Uterus (tissue), 4 donors: ENCODE data around the gene EPHB2. TPM values are rescaled to one million over a fixed set of nuclear protein-coding genes. Genes with fewer than 3 reads are reported as not detected.
A peak's percentile ranks its signal among the peaks of the same experiment; 100 is the strongest.

Experiments used
- DNase-seq, 2 donors: peaks; one replicate each; pipeline ENCODE4 v3.0.0-alpha.2; 2019 to 2020
- H3K27ac ChIP-seq, 2 donors: fragments of 200-600 bp; sonication (generic); 1 replicate in 1 of 2; 2 replicates in 1 of 2; pipeline ENCODE4 v1.5.1; 2016 to 2018
- H3K27me3 ChIP-seq, 2 donors: fragments of 200-600 bp; sonication (generic); one replicate each; pipeline ENCODE4 v1.5.1; 2018 to 2019; ENCODE audit warnings: control low read depth in 1 of 2
- H3K36me3 ChIP-seq, 2 donors: fragments of 200-600 bp; sonication (generic); one replicate each; pipeline ENCODE4 v1.5.1; 2019; ENCODE audit warnings: control low read depth in 1 of 2
- H3K4me1 ChIP-seq, 2 donors: fragments of 200-600 bp; sonication (generic); one replicate each; pipeline ENCODE4 v1.5.1; 2018 to 2019; ENCODE audit warnings: control low read depth in 1 of 2
- H3K4me3 ChIP-seq, 2 donors: fragments of 200-600 bp; sonication (generic); 1 replicate in 1 of 2; 2 replicates in 1 of 2; pipeline ENCODE4 v1.5.1; 2018 to 2019; ENCODE audit warnings: mild to moderate bottlenecking in 1 of 2
- H3K9me3 ChIP-seq, 2 donors: fragments of 200-600 bp; sonication (generic); one replicate each; pipeline ENCODE4 v1.5.1; 2019; ENCODE audit warnings: control low read depth in 1 of 2
- POLR2A ChIP-seq, 2 donors: fragments of 450-650 bp; IDR thresholded peaks; one replicate each; pipeline ENCODE4 v1.6.1; 2016; ENCODE audit warnings: antibody characterized with exemption in 2 of 2, mild to moderate bottlenecking in 1 of 2, moderate library complexity in 1 of 2
- intact Hi-C: fragments of 100-400 bp; cut with DNase I; formaldehyde crosslinking; loops from one replicate; pipeline ENCODE4 v1.15.1; 2023; ENCODE audit warnings: low total_unique reads
- total RNA-seq, 4 donors: library from RNA; depleted of rRNA in 3 of 4; stranded (reverse); fragments of >200 nt in 3 of 4; gene quantifications; one replicate each; pipeline versions ENCODE4 v1.1.0 to v1.2.4, GENCODE V29; 2014 to 2023
- TF ChIP-seq, protein P1 (sequence below), 4 experiments: fragments of 200-600 bp in 2 of 4; fragments of 450-650 bp in 2 of 4; sonication (generic) in 2 of 4; IDR thresholded peaks; one replicate each; pipeline ENCODE4 v1.5.1; 2016 to 2019; ENCODE audit warnings: antibody characterized with exemption in 4 of 4, mild to moderate bottlenecking in 2 of 4, moderate library complexity in 1 of 4
- donor health status: DM: yes; HTN: yes; CAD: no.

Gene EPHB2
- total RNA-seq, 4 donors from 2014 or later, result under 0.01 to 49.6 (median 2.2) TPM

DNA sequence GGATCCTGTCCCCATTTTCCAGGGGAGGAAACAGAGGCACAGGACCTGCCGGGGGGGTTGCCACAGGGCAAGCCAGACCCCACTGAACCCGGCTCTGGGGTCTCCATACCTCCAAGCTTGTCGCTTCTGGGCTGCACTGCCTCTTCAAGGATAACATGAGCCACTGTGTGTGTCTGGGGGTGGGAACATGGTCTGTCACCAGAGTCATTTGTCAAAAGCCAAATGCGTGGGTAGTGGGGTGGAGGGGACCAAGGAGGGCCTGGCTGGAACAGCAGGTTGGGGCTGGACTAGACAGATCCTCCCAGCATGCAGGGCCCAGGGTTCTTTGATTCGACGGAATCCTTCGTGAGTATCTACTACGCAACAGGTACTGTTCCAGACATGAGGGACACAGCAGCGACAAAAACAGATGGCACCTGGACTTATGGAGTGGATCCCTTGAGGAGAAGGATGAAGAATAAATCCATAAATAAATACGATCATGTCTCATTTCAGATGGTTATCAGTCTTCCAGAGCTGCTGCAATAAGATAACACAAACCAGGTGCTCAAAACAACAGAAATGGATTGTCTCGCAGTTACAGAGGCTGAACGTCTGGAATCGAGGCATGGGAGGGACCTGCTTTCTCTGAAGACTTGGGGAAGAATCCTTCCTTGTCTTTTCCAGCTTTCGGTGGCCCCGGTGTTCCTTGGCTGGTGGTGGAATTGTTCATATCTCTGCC, 28.9 kb upstream of the EPHB2 start:
- Histone ChIP-seq H3K36me3 (no peaks in the 10 kb centered on the region), H3K4me1 (no peaks in the 10 kb centered on the region), H3K27me3 (no peaks in the 10 kb centered on the region), H3K4me3 (no peak overlapping the region), H3K9me3 (no peaks in the 10 kb centered on the region), H3K27ac (no peak overlapping the region)
- intact Hi-C loops, result no loop called here
- no peak for TF ChIP-seq POLR2A (IDR thresholded peaks at IDR 0.05)
- TF ChIP-seq, protein P1, sequence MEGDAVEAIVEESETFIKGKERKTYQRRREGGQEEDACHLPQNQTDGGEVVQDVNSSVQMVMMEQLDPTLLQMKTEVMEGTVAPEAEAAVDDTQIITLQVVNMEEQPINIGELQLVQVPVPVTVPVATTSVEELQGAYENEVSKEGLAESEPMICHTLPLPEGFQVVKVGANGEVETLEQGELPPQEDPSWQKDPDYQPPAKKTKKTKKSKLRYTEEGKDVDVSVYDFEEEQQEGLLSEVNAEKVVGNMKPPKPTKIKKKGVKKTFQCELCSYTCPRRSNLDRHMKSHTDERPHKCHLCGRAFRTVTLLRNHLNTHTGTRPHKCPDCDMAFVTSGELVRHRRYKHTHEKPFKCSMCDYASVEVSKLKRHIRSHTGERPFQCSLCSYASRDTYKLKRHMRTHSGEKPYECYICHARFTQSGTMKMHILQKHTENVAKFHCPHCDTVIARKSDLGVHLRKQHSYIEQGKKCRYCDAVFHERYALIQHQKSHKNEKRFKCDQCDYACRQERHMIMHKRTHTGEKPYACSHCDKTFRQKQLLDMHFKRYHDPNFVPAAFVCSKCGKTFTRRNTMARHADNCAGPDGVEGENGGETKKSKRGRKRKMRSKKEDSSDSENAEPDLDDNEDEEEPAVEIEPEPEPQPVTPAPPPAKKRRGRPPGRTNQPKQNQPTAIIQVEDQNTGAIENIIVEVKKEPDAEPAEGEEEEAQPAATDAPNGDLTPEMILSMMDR (IDR thresholded peaks at IDR 0.05), result no peak
- no peak for DNase-seq

DNA sequence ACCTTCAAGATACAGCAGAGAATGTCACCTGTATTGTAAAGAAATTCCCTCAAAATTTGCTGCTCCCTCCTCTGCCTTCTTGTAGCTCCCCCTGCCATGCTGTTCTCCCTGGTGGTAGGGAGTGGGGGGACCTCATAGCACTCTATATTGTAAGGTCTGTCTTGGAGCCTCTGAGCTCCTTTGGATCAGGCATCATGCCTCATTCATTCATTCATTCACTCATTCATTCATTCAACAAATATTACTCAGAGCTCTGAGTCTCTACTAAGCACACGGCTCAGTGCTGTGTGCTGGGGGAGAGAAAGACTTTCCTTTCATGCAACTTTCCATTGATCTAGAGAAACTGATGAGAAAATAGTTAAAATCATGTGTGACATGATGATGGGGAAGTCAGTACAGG, 27.1 kb upstream of the EPHB2 start:
- no peak overlapping the region for H3K4me3 ChIP-seq
- H3K9me3 ChIP-seq, result no peaks in the 10 kb centered on the region
- no peaks in the 10 kb centered on the region for H3K4me1 ChIP-seq
- no peak overlapping the region for H3K27ac ChIP-seq
- DNase-seq, result no peak
- intact Hi-C loops, result no loop called here
- TF ChIP-seq, protein P1 (IDR thresholded peaks at IDR 0.05), result no peak
- TF ChIP-seq POLR2A (IDR thresholded peaks at IDR 0.05), result no peak
- no peaks in the 10 kb centered on the region for H3K36me3 ChIP-seq
- H3K27me3 ChIP-seq, result no peaks in the 10 kb centered on the region

DNA sequence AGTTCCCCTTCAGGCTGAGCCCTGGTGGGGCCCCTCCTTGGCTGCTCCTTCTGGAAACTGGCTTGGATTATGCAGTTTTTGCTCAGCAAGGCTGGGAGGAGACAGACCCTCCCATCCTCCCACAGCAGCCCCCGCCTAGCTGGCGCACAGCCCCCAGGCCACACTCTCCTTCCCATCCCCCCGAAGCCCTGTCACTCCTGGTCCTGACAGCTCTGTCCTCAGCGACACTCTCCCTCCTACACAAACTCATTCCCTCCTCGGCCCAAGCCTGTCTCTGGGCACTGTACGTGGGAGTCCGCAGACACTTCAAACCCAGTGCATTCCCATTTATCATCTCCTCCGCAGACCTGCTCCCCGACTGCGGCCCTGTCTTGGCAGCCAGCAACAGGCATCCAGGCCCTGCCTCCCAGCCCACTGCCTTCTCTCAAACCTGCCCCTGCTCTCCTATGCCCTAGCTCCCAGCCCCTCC, 25.0 kb upstream of the EPHB2 start:
- no peak overlapping the region for H3K4me3 ChIP-seq
- intact Hi-C loops, result no loop called here

DNA sequence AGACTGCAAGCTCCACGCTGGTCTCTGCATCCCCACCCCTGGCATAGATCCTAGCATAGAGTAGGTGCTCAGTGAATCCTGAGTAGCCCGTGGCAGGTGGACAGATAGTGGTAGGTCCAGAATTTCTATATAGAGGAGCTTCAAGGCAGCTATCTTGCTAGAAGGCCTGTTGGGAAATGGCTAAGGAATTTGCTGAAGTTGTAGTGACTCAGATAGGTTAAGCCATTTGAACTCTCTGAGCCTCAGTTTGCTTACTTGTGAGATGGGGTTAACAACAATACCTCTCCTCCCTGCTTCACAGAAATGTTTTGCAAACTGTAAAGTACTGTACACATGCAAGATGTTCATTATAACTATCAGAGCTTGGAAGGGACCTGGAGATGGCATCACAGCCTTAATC, 23.4 kb upstream of the EPHB2 start:
- no peak for DNase-seq
- Histone ChIP-seq H3K4me1 (no peaks in the 10 kb centered on the region), H3K36me3 (no peaks in the 10 kb centered on the region), H3K27ac (no peak overlapping the region), H3K27me3 (no peaks in the 10 kb centered on the region), H3K9me3 (no peaks in the 10 kb centered on the region), H3K4me3 (no peak overlapping the region)
- intact Hi-C loops, result no loop called here
- TF ChIP-seq, protein P1 (IDR thresholded peaks at IDR 0.05), result no peak
- no peak for TF ChIP-seq POLR2A (IDR thresholded peaks at IDR 0.05)

More for the DNA sequence above, 25.0 kb upstream of the EPHB2 start:
- H3K36me3 ChIP-seq, result no peaks in the 10 kb centered on the region
- TF ChIP-seq, protein P1 (IDR thresholded peaks at IDR 0.05), result no peak
- TF ChIP-seq POLR2A (IDR thresholded peaks at IDR 0.05), result no peak
- no peaks in the 10 kb centered on the region for H3K4me1 ChIP-seq
- peak; percentile 18 to 42 for DNase-seq
- H3K27me3 ChIP-seq, result no peaks in the 10 kb centered on the region
- H3K9me3 ChIP-seq, result no peaks in the 10 kb centered on the region
- no peak overlapping the region for H3K27ac ChIP-seq

DNA sequence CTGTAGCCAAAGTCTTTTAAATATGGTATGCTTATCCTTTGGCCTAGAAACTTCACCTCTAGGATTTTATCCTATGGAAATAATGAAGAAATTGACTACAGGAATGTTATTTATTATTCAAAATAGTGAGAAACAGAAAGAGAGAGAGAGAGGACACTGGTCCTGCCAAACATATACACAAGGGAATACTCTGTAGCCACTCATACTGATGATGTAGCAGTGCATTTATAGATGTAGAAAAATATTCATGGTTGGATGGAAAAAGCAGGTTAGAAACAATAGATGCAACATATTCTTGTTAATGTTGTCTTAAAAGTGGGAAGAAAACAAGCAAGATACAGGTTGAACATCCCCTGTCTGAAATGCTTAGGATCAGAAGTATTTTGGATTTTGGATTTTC, 22.2 kb upstream of the EPHB2 start:
- intact Hi-C loops, result no loop called here
- H3K36me3 ChIP-seq, result no peaks in the 10 kb centered on the region
- H3K4me1 ChIP-seq, result no peaks in the 10 kb centered on the region
- DNase-seq, result no peak
- no peaks in the 10 kb centered on the region for H3K27me3 ChIP-seq
- TF ChIP-seq, protein P1 (IDR thresholded peaks at IDR 0.05), result no peak
- no peak for TF ChIP-seq POLR2A (IDR thresholded peaks at IDR 0.05)
- no peak overlapping the region for H3K4me3 ChIP-seq
- no peak overlapping the region for H3K27ac ChIP-seq
- no peaks in the 10 kb centered on the region for H3K9me3 ChIP-seq
